ENCODE measurements around the gene LRRC34.

Gene LRRC34

DNA sequence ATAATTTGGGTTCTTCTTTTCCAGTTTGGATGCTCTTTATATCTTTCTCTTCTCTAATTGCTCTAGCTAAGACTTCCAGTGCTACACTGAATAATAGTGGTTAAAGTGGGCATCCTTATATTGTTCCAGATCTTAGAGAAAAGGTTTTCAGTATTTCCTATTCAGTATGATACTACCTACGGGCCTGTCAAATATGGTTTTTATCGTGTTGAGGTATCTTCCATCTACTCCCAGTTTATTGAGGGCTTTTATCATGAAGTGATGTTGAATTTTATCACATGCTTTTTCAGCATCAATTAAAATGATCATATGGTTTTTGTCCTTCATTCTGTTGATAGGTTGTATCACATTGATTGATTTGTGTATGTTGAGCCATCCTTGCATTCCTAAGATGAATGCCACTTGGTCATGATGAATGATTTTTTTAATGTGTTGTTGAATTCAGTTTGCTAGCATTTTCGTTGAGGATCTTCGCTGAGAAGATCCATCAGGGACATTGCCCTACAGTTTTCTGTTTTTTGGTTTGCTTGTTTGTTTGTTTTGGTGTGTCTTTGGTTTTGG lies 3.0 kb upstream of the LRRC34 start:
- peaks cover 3% of the 10 kb centered on the region for H3K9me3 ChIP-seq (ENCODE audit: severe bottlenecking)
- no peak overlapping the region for H3K27ac ChIP-seq (ENCODE audit: poor library complexity, severe bottlenecking)
- ATAC-seq (ENCODE audit: low read depth): no peak
- H3K4me1 ChIP-seq (ENCODE audit: insufficient read depth, poor library complexity, severe bottlenecking): no peaks in the 10 kb centered on the region
- no peak overlapping the region for H3K4me3 ChIP-seq (ENCODE audit: severe bottlenecking)
- H3K36me3 ChIP-seq (ENCODE audit: low read depth): no peaks in the 10 kb centered on the region
- no peaks in the 10 kb centered on the region for H3K27me3 ChIP-seq (ENCODE audit: insufficient read depth, poor library complexity, severe bottlenecking)
- no peak for DNase-seq (ENCODE audit: low spot score)
- no peak for TF ChIP-seq CTCF (IDR thresholded peaks at IDR 0.05; ENCODE audit: poor library complexity, severe bottlenecking)

DNA sequence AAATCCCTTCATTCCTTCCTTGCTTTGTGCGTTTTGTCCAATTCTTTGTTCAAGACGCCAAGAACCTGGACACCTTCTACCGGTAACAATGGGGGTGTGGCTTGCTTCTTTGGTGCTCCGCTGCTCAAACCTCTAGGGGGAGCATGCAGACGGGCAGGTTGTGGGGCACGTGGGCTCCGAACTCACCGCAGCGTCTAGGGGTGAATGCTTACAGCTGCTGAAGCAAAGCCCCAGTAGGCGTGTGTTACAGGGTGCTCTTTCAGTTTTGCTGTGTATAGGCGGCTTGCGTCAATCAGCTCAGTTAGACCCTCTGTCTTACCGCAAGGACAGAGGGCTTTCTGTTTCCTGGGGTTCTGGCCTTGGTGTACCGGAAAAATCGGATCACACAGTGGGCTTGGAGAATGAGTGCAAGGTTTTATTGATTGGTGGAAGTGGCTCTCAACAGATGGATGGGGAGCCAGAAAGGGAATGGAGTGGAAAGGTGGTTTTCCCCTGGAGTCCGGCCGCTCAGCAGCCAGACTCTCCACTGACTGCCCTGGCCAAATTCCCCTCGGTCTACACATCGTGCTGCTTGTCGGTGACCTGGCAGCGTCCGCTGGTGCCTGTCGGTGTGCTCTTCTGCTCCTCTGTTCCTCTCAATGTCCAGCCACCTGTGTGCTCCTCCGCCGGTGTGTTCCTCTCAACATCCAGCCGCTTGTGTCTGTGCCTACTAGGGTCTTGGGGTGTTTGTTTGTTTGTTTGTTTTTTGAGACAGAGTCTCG lies 1.2 kb upstream of the LRRC34 start:
- H3K9me3 ChIP-seq (ENCODE audit: severe bottlenecking): peaks cover 3% of the 10 kb centered on the region
- H3K27ac ChIP-seq (ENCODE audit: poor library complexity, severe bottlenecking): no peak overlapping the region
- no peaks in the 10 kb centered on the region for H3K27me3 ChIP-seq (ENCODE audit: insufficient read depth, poor library complexity, severe bottlenecking)
- TF ChIP-seq CTCF (IDR thresholded peaks at IDR 0.05; ENCODE audit: poor library complexity, severe bottlenecking): no peak
- H3K4me1 ChIP-seq (ENCODE audit: insufficient read depth, poor library complexity, severe bottlenecking): no peaks in the 10 kb centered on the region
- DNase-seq (ENCODE audit: low spot score): no peak
- no peaks in the 10 kb centered on the region for H3K36me3 ChIP-seq (ENCODE audit: low read depth)
- H3K4me3 ChIP-seq (ENCODE audit: severe bottlenecking): no peak overlapping the region
- ATAC-seq (ENCODE audit: low read depth): no peak

- ATAC-seq (ENCODE audit: low read depth): no peak
- no peak for DNase-seq (ENCODE audit: low spot score)
- Histone ChIP-seq H3K4me3 (ENCODE audit: severe bottlenecking) (no peak overlapping the region), H3K4me1 (ENCODE audit: insufficient read depth, poor library complexity, severe bottlenecking) (no peaks in the 10 kb centered on the region), H3K27ac (ENCODE audit: poor library complexity, severe bottlenecking) (no peak overlapping the region), H3K27me3 (ENCODE audit: insufficient read depth, poor library complexity, severe bottlenecking) (no peaks in the 10 kb centered on the region), H3K36me3 (ENCODE audit: low read depth) (no peaks in the 10 kb centered on the region), H3K9me3 (ENCODE audit: severe bottlenecking) (peaks cover 3% of the 10 kb centered on the region)
- TF ChIP-seq CTCF (IDR thresholded peaks at IDR 0.05; ENCODE audit: poor library complexity, severe bottlenecking): no peak
Measured at GRCh38 chr3:169813278-169813677, 574 bp upstream of the LRRC34 start.

- no peak for DNase-seq (ENCODE audit: low spot score)
Measured at GRCh38 chr3:169811631-169812331, 923 bp downstream of the LRRC34 start.

More at GRCh38 chr3:169811631-169812331, 923 bp downstream of the LRRC34 start:
- H3K4me3 ChIP-seq (ENCODE audit: severe bottlenecking): peak overlapping the region; percentile 30
- H3K27ac ChIP-seq (ENCODE audit: poor library complexity, severe bottlenecking): no peak overlapping the region
- H3K27me3 ChIP-seq (ENCODE audit: insufficient read depth, poor library complexity, severe bottlenecking): no peaks in the 10 kb centered on the region
- peak; percentile 65 for ATAC-seq (ENCODE audit: low read depth)
- H3K36me3 ChIP-seq (ENCODE audit: low read depth): no peaks in the 10 kb centered on the region
- H3K4me1 ChIP-seq (ENCODE audit: insufficient read depth, poor library complexity, severe bottlenecking): no peaks in the 10 kb centered on the region
- TF ChIP-seq CTCF (IDR thresholded peaks at IDR 0.05; ENCODE audit: poor library complexity, severe bottlenecking): no peak
- peaks cover 3% of the 10 kb centered on the region for H3K9me3 ChIP-seq (ENCODE audit: severe bottlenecking)

Data from RWPE2 (cell line).